A549 (cell line): ENCODE data around the gene CTTN.

Experiments used
- NFE2L2 ChIP-seq: fragments of 150-350 bp; conservative IDR thresholded peaks from 2 replicates; pipeline ENCODE4 v1.6.1; 2014; ENCODE audit warnings: low read length
- POLR2A ChIP-seq: IDR thresholded peaks from 2 replicates; pipeline ENCODE4 v1.6.1; 2012; ENCODE audit warnings: mild to moderate bottlenecking, low read length
- SMC3 ChIP-seq: fragments of >200 bp; sonication (Bioruptor Twin); formaldehyde crosslinking; IDR thresholded peaks from 3 replicates; pipeline ENCODE4 v1.6.1; 2018; ENCODE audit warnings: inconsistent platforms
- ZNF302 ChIP-seq: fragments of 250-450 bp; sonication (Bioruptor Pico); IDR thresholded peaks from 2 replicates; pipeline ENCODE4 v1.9.0; 2021; ENCODE audit warnings: inconsistent platforms, mild to moderate bottlenecking, moderate library complexity
- TF ChIP-seq, protein P1 (sequence below): fragments of >200 bp; sonication (Bioruptor Twin); formaldehyde crosslinking; IDR thresholded peaks from 3 replicates; pipeline ENCODE4 v1.5.1; 2016
- TF ChIP-seq, protein P2 (sequence below): fragments of 250-450 bp; sonication (Bioruptor Pico); IDR thresholded peaks from 2 replicates; pipeline ENCODE4 v1.5.0; 2021; ENCODE audit warnings: mild to moderate bottlenecking, moderate library complexity, borderline replicate concordance
- TF ChIP-seq, protein P3 (sequence below): fragments of 150-350 bp; IDR thresholded peaks from 2 replicates; pipeline ENCODE4 v1.6.1; 2014; ENCODE audit warnings: low read depth, mild to moderate bottlenecking, low read length

DNA sequence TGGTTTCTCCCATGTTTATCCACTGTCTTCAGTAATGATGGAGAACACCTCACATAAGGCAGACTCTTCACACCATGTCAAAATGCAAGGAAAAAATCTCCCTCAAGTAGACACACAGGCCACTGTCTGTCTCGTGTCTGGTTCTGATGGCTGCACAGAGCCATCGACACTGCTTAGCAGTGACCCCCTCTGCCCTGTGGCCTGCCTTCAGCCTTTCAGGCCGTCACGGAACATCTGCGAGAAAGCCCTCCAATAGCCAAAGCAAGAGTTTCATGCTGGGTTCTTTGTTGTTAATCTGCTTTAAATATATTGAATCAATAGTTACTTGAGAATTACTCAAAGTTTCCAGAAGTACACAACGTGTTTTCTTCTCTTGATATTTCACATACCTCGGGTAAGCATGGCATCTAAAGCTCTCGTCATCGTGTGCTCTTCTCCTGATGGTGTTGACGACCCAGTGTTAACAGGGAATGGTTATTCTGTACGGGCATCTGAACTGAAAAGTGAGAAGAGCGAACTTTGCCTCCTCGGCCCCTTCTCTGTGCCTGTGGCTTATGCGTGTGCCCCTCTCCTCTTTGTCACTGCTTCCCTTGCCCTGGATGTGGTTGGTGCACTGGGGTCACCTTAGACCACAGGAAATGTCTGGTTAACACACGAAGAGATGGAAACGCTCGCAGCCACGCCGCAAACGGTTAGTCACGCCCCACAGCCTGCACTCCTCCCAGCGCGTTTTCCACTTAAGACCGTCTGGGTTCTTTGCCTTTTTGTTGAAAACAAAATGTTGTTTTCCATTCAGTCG is 33.4 kb upstream of the CTTN start:
- TF ChIP-seq, protein P1, sequence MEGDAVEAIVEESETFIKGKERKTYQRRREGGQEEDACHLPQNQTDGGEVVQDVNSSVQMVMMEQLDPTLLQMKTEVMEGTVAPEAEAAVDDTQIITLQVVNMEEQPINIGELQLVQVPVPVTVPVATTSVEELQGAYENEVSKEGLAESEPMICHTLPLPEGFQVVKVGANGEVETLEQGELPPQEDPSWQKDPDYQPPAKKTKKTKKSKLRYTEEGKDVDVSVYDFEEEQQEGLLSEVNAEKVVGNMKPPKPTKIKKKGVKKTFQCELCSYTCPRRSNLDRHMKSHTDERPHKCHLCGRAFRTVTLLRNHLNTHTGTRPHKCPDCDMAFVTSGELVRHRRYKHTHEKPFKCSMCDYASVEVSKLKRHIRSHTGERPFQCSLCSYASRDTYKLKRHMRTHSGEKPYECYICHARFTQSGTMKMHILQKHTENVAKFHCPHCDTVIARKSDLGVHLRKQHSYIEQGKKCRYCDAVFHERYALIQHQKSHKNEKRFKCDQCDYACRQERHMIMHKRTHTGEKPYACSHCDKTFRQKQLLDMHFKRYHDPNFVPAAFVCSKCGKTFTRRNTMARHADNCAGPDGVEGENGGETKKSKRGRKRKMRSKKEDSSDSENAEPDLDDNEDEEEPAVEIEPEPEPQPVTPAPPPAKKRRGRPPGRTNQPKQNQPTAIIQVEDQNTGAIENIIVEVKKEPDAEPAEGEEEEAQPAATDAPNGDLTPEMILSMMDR: no peak
- TF ChIP-seq SMC3 (no peak), POLR2A (no peak), ZNF302 (no peak), NFE2L2 (no peak)
- TF ChIP-seq, protein P2, sequence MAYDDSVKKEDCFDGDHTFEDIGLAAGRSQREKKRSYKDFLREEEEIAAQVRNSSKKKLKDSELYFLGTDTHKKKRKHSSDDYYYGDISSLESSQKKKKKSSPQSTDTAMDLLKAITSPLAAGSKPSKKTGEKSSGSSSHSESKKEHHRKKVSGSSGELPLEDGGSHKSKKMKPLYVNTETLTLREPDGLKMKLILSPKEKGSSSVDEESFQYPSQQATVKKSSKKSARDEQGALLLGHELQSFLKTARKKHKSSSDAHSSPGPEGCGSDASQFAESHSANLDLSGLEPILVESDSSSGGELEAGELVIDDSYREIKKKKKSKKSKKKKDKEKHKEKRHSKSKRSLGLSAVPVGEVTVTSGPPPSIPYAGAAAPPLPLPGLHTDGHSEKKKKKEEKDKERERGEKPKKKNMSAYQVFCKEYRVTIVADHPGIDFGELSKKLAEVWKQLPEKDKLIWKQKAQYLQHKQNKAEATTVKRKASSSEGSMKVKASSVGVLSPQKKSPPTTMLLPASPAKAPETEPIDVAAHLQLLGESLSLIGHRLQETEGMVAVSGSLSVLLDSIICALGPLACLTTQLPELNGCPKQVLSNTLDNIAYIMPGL (CRISPR knock-in tag): no peak
- TF ChIP-seq, protein P3, sequence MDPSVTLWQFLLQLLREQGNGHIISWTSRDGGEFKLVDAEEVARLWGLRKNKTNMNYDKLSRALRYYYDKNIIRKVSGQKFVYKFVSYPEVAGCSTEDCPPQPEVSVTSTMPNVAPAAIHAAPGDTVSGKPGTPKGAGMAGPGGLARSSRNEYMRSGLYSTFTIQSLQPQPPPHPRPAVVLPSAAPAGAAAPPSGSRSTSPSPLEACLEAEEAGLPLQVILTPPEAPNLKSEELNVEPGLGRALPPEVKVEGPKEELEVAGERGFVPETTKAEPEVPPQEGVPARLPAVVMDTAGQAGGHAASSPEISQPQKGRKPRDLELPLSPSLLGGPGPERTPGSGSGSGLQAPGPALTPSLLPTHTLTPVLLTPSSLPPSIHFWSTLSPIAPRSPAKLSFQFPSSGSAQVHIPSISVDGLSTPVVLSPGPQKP: no peak
